Chondrocyte (in vitro differentiated cells): ENCODE measurements around the gene TMEM98. TPM values are rescaled to one million over a fixed set of nuclear protein-coding genes. Genes with fewer than 3 reads are reported as not detected.
"Not testable (repeated sequence)": the region's sequence is repeated elsewhere in the genome, so short reads cannot be mapped to it uniquely, and the experiment has no call there.

ENCODE experiments used
- DNase-seq: peaks from one replicate; pipeline ENCODE4 v3.0.0; 2021; ENCODE audit warnings: mixed read lengths, low spot score
- H3K27ac Mint-ChIP-seq: one replicate; pipeline ENCODE4 v1.8.0; 2021; ENCODE audit warnings: mild to moderate bottlenecking, moderate library complexity, mixed read lengths; ENCODE audit not compliant: unreplicated experiment
- H3K27me3 Mint-ChIP-seq: 2 replicates; pipeline ENCODE4 v1.8.0; 2021; ENCODE audit warnings: low read depth, mixed read lengths
- H3K36me3 Mint-ChIP-seq: 2 replicates; pipeline ENCODE4 v1.8.0; 2021; ENCODE audit warnings: low read depth, mixed read lengths
- H3K4me1 Mint-ChIP-seq: 2 replicates; pipeline ENCODE4 v1.8.0; 2021; ENCODE audit warnings: low read depth, mild to moderate bottlenecking, mixed read lengths
- H3K4me3 Mint-ChIP-seq: one replicate; pipeline ENCODE4 v1.8.0; 2021; ENCODE audit warnings: mild to moderate bottlenecking, moderate library complexity, mixed read lengths; ENCODE audit not compliant: unreplicated experiment
- H3K9me3 Mint-ChIP-seq: 2 replicates; pipeline ENCODE4 v1.8.0; 2021; ENCODE audit warnings: low read depth, mixed read lengths
- CTCF ChIP-seq: fragments of 200-600 bp; sonication (generic); IDR thresholded peaks from 2 replicates; pipeline ENCODE4 v1.5.0; 2021; ENCODE audit warnings: antibody characterized with exemption, mild to moderate bottlenecking, moderate library complexity
- total RNA-seq: library from RNA; stranded (reverse); gene quantifications from 3 replicates; pipeline ENCODE4 v1.2.1, GENCODE V29; 2021

Gene TMEM98
- total RNA-seq, 1 donor from 2014 or later: 68.8 TPM

DNA sequence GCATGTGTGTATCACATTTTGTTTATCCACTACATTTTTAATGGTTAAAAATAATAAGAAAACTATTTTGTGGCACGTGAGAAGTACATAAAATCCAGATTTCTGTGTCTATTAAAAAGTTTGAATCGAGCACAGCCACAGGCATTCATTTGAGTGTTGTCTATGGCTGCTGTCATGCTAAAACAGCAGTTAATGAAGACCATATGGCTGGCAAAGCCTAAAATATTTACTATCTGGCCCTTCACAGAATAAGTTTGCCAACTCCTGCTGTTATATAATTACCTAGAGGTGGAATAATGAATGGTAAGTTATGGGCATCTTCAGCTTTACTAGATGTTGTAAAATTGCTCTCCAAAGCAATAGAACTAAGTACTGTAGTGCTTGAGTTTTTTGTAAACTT lies 30.5 kb downstream of the TMEM98 start:
- H3K27ac Mint-ChIP-seq: no peak overlapping the region
- H3K4me3 Mint-ChIP-seq: no peak overlapping the region
- H3K9me3 Mint-ChIP-seq: no peaks in the 10 kb centered on the region
- DNase-seq: no peak
- H3K36me3 Mint-ChIP-seq: no peaks in the 10 kb centered on the region
- no peak for TF ChIP-seq CTCF
- peaks cover 38% of the 10 kb centered on the region for H3K27me3 Mint-ChIP-seq
- no peaks in the 10 kb centered on the region for H3K4me1 Mint-ChIP-seq

DNA sequence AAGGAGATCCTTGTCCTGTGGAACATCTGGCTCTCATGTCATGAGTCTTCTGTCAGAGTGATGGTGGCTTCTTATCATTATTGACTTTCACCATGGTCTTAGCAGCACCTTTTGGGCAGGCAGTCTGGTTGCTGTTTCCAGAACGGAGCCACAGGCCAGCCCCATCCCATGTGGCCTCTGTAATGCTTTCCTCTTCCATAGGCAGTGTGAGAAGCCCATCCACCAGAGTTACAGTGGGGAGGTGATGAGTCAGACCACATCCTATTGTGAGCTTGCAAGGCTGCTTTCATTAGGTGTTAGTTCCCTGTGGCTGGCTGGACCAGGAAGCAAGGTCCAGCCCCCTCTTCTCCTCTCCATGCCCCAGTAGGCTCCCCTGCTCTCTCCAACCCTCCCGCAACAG lies 32.9 kb downstream of the TMEM98 start:
- no peak for TF ChIP-seq CTCF
- H3K36me3 Mint-ChIP-seq: no peaks in the 10 kb centered on the region
- no peaks in the 10 kb centered on the region for H3K4me1 Mint-ChIP-seq
- H3K9me3 Mint-ChIP-seq: no peaks in the 10 kb centered on the region
- H3K27me3 Mint-ChIP-seq: peaks cover 46% of the 10 kb centered on the region
- no peak for DNase-seq
- H3K27ac Mint-ChIP-seq: no peak overlapping the region
- H3K4me3 Mint-ChIP-seq: no peak overlapping the region

DNA sequence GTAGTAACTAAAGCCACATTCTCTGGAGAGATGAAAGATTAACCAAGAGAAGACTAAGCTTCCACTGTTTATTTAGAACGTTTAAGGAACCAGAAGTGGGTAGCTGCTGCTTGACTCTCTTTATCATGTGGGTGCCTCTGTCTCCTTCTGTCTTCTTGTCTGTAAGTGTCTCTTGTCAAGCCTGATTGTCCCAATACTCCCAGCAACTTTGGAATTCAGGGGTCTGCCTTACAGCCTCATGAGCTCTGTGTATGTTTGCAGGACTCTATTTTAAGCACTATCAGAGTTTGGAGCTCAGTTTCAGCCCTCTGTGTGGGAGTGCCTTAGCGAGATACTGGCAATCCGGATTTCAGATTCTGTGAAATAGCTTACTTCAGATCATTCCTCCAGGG lies 34.4 kb downstream of the TMEM98 start:
- DNase-seq: no peak
- Mint-ChIP-seq H3K4me1 (no peaks in the 10 kb centered on the region), H3K36me3 (no peaks in the 10 kb centered on the region), H3K4me3 (no peak overlapping the region), H3K27me3 (peaks cover 51% of the 10 kb centered on the region), H3K27ac (no peak overlapping the region), H3K9me3 (no peaks in the 10 kb centered on the region)
- no peak for TF ChIP-seq CTCF

DNA sequence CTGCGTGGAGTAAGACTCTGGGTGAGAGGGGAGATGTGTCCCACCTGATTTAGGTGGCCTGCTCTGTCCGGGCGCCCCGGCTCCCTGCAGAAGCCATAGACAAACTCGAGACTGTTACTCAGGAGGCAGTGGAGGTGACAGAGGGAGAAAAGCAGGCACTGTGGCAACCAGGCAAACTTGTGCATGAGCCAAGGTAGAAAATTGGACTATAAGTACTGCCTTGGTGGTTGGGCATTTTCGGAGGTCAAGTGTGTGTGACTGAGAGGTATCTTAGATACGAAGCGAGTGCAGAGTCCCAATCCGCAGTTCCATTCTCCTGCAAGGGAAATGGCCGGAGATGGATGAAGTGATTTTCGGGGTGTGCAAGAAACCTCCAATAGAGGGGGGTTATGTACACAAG lies 36.6 kb downstream of the TMEM98 start:
- no peak for DNase-seq
- Mint-ChIP-seq H3K4me1 (no peaks in the 10 kb centered on the region), H3K9me3 (no peaks in the 10 kb centered on the region), H3K4me3 (no peak overlapping the region), H3K36me3 (no peaks in the 10 kb centered on the region), H3K27ac (no peak overlapping the region), H3K27me3 (peaks cover 51% of the 10 kb centered on the region)
- no peak for TF ChIP-seq CTCF

GRCh38 chr17:32969231-32969630 lies 41.3 kb downstream of the TMEM98 start:
- not testable (repeated sequence) for H3K27ac Mint-ChIP-seq, H3K36me3 Mint-ChIP-seq, H3K4me3 Mint-ChIP-seq, H3K9me3 Mint-ChIP-seq, H3K4me1 Mint-ChIP-seq, DNase-seq
- peaks cover 31% of the 10 kb centered on the region for H3K27me3 Mint-ChIP-seq

DNA sequence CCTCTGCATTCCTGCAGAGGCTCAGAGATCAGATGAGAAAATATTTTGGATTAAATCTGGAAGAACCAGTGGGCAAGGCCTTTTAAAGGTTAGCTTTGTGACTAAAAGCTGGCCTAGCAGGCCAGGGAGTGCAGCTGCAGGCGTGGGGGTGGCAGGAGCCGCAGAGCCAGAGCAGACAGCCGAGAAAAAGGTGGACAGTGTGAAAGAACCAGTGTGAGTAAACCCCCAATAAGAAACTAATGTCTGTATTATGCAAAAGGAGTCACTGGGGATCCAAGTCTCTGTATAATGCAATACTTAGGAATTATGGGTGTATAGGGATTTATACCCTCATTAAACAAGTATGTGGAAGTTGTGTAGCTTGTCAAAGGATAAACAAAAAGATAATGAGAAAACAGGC lies 42.3 kb downstream of the TMEM98 start:
- TF ChIP-seq CTCF: no peak
- DNase-seq: no peak
- Mint-ChIP-seq H3K9me3 (peaks cover 9% of the 10 kb centered on the region), H3K27ac (no peak overlapping the region), H3K4me1 (no peaks in the 10 kb centered on the region), H3K36me3 (no peaks in the 10 kb centered on the region), H3K27me3 (peaks cover 23% of the 10 kb centered on the region), H3K4me3 (no peak overlapping the region)
